Keratinocyte (primary cell): ENCODE results near the gene MBIP. TPM values are rescaled to one million over a fixed set of nuclear protein-coding genes. Genes with fewer than 3 reads are reported as not detected.

Experiments used
- DNase-seq: peaks from one replicate; pipeline ENCODE4 v3.0.0-alpha.2; 2011; ENCODE audit warnings: low read depth, missing footprints, low spot score
- FAIRE-seq: peaks from 2 replicates; lab custom pipeline; 2011; peaks lifted over from hg19 to GRCh38; lab: Jason Lieb, UNC
- H2AFZ ChIP-seq: 2 replicates; pipeline ENCODE4 v1.6.0; 2012; ENCODE audit warnings: low read length, control low read depth, inconsistent platforms; ENCODE audit not compliant: control insufficient read depth
- H3K27ac ChIP-seq: 2 replicates; pipeline ENCODE4 v1.5.1; 2011; ENCODE audit warnings: low read length; ENCODE audit not compliant: control insufficient read depth, insufficient read depth
- H3K27me3 ChIP-seq: 3 replicates; pipeline ENCODE4 v1.6.0; 2011; ENCODE audit warnings: low read length; ENCODE audit not compliant: control insufficient read depth, insufficient read depth; ENCODE audit errors: extremely low read depth
- H3K36me3 ChIP-seq, 2 experiments: 2 replicates in 1 of 2; 3 replicates in 1 of 2; pipeline ENCODE4 v1.5.1; 2011; ENCODE audit warnings: low read length in 2 of 2, mild to moderate bottlenecking in 1 of 2; ENCODE audit not compliant: control insufficient read depth in 2 of 2, insufficient read depth in 2 of 2; ENCODE audit errors: extremely low read depth in 1 of 2
- H3K4me1 ChIP-seq: 3 replicates; pipeline ENCODE4 v1.5.1; 2011; ENCODE audit warnings: low read length; ENCODE audit not compliant: control insufficient read depth, insufficient read depth; ENCODE audit errors: extremely low read depth
- H3K4me2 ChIP-seq: 3 replicates; pipeline ENCODE4 v1.6.0; 2011; ENCODE audit warnings: low read depth, low read length; ENCODE audit not compliant: control insufficient read depth, insufficient read depth; ENCODE audit errors: extremely low read depth
- H3K4me3 ChIP-seq, 3 experiments: fragments of 200-600 bp in 1 of 3; sonication (generic) in 1 of 3; 2 replicates in 2 of 3; 3 replicates in 1 of 3; pipeline ENCODE4 v1.5.1; 2011 to 2016; ENCODE audit warnings: low read length in 3 of 3, mild to moderate bottlenecking in 3 of 3, control low read depth in 2 of 3, inconsistent platforms in 1 of 3, low read depth in 1 of 3, mixed read lengths in 1 of 3, mixed run types in 1 of 3, moderate library complexity in 1 of 3; ENCODE audit not compliant: control insufficient read depth in 2 of 3, insufficient read depth in 2 of 3; ENCODE audit errors: extremely low read depth in 1 of 3
- H3K79me2 ChIP-seq: 2 replicates; pipeline ENCODE4 v1.6.0; 2012; ENCODE audit warnings: low read length; ENCODE audit not compliant: control insufficient read depth, insufficient read depth
- H3K9ac ChIP-seq: 3 replicates; pipeline ENCODE4 v1.6.0; 2011; ENCODE audit warnings: low read length; ENCODE audit not compliant: control insufficient read depth, insufficient read depth; ENCODE audit errors: extremely low read depth
- H3K9me1 ChIP-seq: 3 replicates; pipeline ENCODE4 v1.6.0; 2011; ENCODE audit warnings: low read length; ENCODE audit not compliant: control insufficient read depth, insufficient read depth; ENCODE audit errors: extremely low read depth
- H3K9me3 ChIP-seq: 2 replicates; pipeline ENCODE4 v1.5.1; 2012; ENCODE audit warnings: low read depth, low read length; ENCODE audit not compliant: control insufficient read depth
- H4K20me1 ChIP-seq: 3 replicates; pipeline ENCODE4 v1.6.0; 2011; ENCODE audit warnings: low read length; ENCODE audit not compliant: control insufficient read depth, insufficient read depth; ENCODE audit errors: extremely low read depth
- EZH2 ChIP-seq: IDR thresholded peaks from one replicate; pipeline ENCODE4 v1.6.1; 2012; ENCODE audit warnings: inconsistent platforms, mild to moderate bottlenecking, low read length, moderate library complexity
- dilution Hi-C: fragments of 300-500 bp; cut with MboI; formaldehyde crosslinking; loops from one replicate; pipeline ENCODE4 v1.7.0; 2020; ENCODE audit warnings: low sequenced_read_pairs; ENCODE audit not compliant: extremely low pct_ligation_motif_present
- polyA plus RNA-seq, 5 experiments: library from polyadenylated mRNA; depleted of rRNA in 3 of 5; stranded (reverse) in 3 of 5; stranded (forward) in 1 of 5; unstranded in 1 of 5; fragments of >200 nt; gene quantifications; 1 replicate in 1 of 5; 2 replicates in 3 of 5; 3 replicates in 1 of 5; pipeline versions ENCODE4 v1.2.1 to v1.2.3, GENCODE V29; 2011 to 2012; ENCODE audit warnings: missing spikeins in 2 of 5, low read depth in 1 of 5, low replicate concordance in 1 of 5
- TF ChIP-seq, protein P1 (sequence below), 3 experiments: IDR thresholded peaks in 1 of 3; conservative IDR thresholded peaks in 1 of 3; optimal IDR thresholded peaks in 1 of 3; 2 replicates in 2 of 3; 3 replicates in 1 of 3; pipeline versions ENCODE3 to v1.5.1; 2011; ENCODE audit warnings: low read length in 3 of 3, mild to moderate bottlenecking in 3 of 3, moderate library complexity in 2 of 3, control low read depth in 1 of 3, inconsistent platforms in 1 of 3; ENCODE audit not compliant: insufficient read depth in 2 of 3; ENCODE audit errors: extremely low read depth in 1 of 3

MBIP gene
- polyA plus RNA-seq, 1 donor (not counting 4 experiments of a cell fraction or from before 2014, with no cell fraction given): 28.3 TPM

DNA sequence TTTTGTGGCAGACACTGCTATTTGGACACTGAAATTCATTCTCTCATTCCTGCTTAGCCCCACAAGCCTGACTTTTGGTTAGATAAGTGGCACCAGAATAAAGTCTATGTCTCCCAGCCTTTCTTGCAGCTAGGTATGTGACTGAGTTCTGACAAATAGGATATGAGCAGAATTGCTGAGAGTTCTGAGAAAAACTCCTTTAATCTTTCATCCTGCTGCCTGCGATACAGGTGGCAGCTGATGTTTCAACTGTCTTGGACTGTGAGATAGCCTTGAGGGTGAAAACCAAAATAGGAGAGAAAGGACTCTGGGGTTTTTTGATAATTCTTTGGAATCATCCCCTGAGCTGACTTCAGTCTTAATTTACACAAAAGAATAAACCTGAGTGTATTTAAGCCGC is 55.8 kb downstream of the MBIP start:
- no peaks in the 10 kb centered on the region for H3K27me3 ChIP-seq
- H3K9ac ChIP-seq: no peak overlapping the region
- dilution Hi-C loops: no loop called here
- H3K9me1 ChIP-seq: no peaks in the 10 kb centered on the region
- no peak overlapping the region for H3K27ac ChIP-seq
- FAIRE-seq (no peak), DNase-seq (no peak)
- H4K20me1 ChIP-seq: no peaks in the 10 kb centered on the region
- TF ChIP-seq EZH2: no peak
- TF ChIP-seq, protein P1, sequence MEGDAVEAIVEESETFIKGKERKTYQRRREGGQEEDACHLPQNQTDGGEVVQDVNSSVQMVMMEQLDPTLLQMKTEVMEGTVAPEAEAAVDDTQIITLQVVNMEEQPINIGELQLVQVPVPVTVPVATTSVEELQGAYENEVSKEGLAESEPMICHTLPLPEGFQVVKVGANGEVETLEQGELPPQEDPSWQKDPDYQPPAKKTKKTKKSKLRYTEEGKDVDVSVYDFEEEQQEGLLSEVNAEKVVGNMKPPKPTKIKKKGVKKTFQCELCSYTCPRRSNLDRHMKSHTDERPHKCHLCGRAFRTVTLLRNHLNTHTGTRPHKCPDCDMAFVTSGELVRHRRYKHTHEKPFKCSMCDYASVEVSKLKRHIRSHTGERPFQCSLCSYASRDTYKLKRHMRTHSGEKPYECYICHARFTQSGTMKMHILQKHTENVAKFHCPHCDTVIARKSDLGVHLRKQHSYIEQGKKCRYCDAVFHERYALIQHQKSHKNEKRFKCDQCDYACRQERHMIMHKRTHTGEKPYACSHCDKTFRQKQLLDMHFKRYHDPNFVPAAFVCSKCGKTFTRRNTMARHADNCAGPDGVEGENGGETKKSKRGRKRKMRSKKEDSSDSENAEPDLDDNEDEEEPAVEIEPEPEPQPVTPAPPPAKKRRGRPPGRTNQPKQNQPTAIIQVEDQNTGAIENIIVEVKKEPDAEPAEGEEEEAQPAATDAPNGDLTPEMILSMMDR (optimal IDR thresholded peaks at IDR 0.05 in 1 of 3, IDR thresholded peaks at IDR 0.05 in 1 of 3, conservative IDR thresholded peaks at IDR 0.05 in 1 of 3; ENCODE audit: extremely low read depth in 1 of 3, insufficient read depth in 2 of 3, low read length in 3 of 3): no peak
- no peaks in the 10 kb centered on the region for H3K36me3 ChIP-seq
- H3K4me3 ChIP-seq: no peak overlapping the region
- no peak overlapping the region for H2AFZ ChIP-seq
- no peaks in the 10 kb centered on the region for H3K4me1 ChIP-seq
- no peaks in the 10 kb centered on the region for H3K79me2 ChIP-seq
- H3K4me2 ChIP-seq: no peak overlapping the region
- H3K9me3 ChIP-seq: no peaks in the 10 kb centered on the region

DNA sequence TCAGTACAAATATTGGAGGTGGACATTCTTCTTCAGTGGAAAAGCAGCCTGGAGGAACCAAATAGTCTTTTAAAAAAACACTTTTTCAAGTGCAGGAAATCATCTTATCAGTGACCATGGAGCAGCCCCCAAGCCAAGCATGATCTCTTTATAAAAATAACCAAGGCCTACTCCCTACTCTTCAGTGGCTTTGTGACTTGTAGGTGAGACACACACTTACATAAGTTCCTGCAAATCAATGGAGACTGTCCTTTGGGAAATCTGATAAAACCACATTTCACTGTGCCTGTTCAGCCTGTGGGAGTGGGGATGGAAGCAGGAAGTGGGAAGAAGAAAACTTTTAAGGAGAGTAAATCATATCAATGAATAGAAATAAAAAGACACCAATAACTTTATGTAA is 56.3 kb downstream of the MBIP start:
- Histone ChIP-seq H3K4me1 (no peaks in the 10 kb centered on the region), H3K9me3 (no peaks in the 10 kb centered on the region), H3K79me2 (no peaks in the 10 kb centered on the region), H3K9ac (no peak overlapping the region), H2AFZ (no peak overlapping the region), H3K9me1 (no peaks in the 10 kb centered on the region), H4K20me1 (no peaks in the 10 kb centered on the region), H3K36me3 (no peaks in the 10 kb centered on the region), H3K4me3 (no peak overlapping the region), H3K27me3 (no peaks in the 10 kb centered on the region), H3K4me2 (no peak overlapping the region), H3K27ac (no peak overlapping the region)
- dilution Hi-C loops: no loop called here
- DNase-seq (no peak), FAIRE-seq (no peak)
- TF ChIP-seq EZH2: no peak
- TF ChIP-seq, protein P1 (optimal IDR thresholded peaks at IDR 0.05 in 1 of 3, IDR thresholded peaks at IDR 0.05 in 1 of 3, conservative IDR thresholded peaks at IDR 0.05 in 1 of 3; ENCODE audit: extremely low read depth in 1 of 3, insufficient read depth in 2 of 3, low read length in 3 of 3): no peak
